ENCODE data around the gene PHKG2. TPM values are rescaled to one million over a fixed set of nuclear protein-coding genes. Genes with fewer than 3 reads are reported as not detected.

The PHKG2 gene
- total RNA-seq, 4 donors from 2014 or later, result 29.9 to 46.2 (median 33.3) TPM

GRCh38 chr16:30743716-30744115, 4.5 kb upstream of the PHKG2 start:
- WGBS, 2 donors, result 83% methylated on average over 10 to 11 of the region's 11 CpGs
- peaks cover 0 to 46% (median 9%) of the 10 kb centered on the region in 4 donors for H3K4me1 ChIP-seq
- peak overlapping the region; percentile 41 to 83 (median 62) for H3K27ac ChIP-seq
- DNase-seq (ENCODE audit: low spot score in 2 of 2), result peak in 1 of 2 donors; percentile 48
- H3K36me3 ChIP-seq, result peaks cover 3 to 60% (median 16%) of the 10 kb centered on the region in 3 donors
- no peaks in the 10 kb centered on the region for H3K9me3 ChIP-seq
- no peak overlapping the region for H3K4me3 ChIP-seq
- no peak for TF ChIP-seq EP300 (IDR thresholded peaks at IDR 0.05)
- TF ChIP-seq CTCF (IDR thresholded peaks at IDR 0.05), result no peak
- no peak for TF ChIP-seq POLR2A (IDR thresholded peaks at IDR 0.05)
- no peaks in the 10 kb centered on the region for H3K27me3 ChIP-seq

- peak in 1 of 2 donors; percentile 75 for DNase-seq (ENCODE audit: low spot score in 2 of 2)
- Histone ChIP-seq H3K27ac (peak overlapping the region in 3 of 4 donors; percentile 55 to 83 (median 68)), H3K36me3 (peaks cover 3 to 56% (median 12%) of the 10 kb centered on the region in 3 donors), H3K4me3 (no peak overlapping the region), H3K4me1 (peaks cover 0 to 48% (median 9%) of the 10 kb centered on the region in 4 donors), H3K27me3 (no peaks in the 10 kb centered on the region), H3K9me3 (no peaks in the 10 kb centered on the region)
- TF ChIP-seq CTCF (IDR thresholded peaks at IDR 0.05), result no peak
- TF ChIP-seq EP300 (IDR thresholded peaks at IDR 0.05), result peak in 1 of 2 donors; percentile 62
- TF ChIP-seq POLR2A (IDR thresholded peaks at IDR 0.05), result no peak
- 58 to 59% methylated on average over 2 of the region's 2 CpGs for WGBS, 2 donors
Measured at GRCh38 chr16:30744183-30744582, 4.0 kb upstream of the PHKG2 start.

- WGBS, 2 donors, result 76 to 82% methylated on average over 2 of the region's 2 CpGs
- Histone ChIP-seq H3K36me3 (peaks cover 0 to 47% (median 8%) of the 10 kb centered on the region in 3 donors), H3K27ac (peak overlapping the region in 1 of 4 donors; percentile 83), H3K4me1 (peaks cover 0 to 51% (median 6%) of the 10 kb centered on the region in 4 donors), H3K9me3 (no peaks in the 10 kb centered on the region), H3K4me3 (no peak overlapping the region), H3K27me3 (no peaks in the 10 kb centered on the region)
- TF ChIP-seq POLR2A (IDR thresholded peaks at IDR 0.05), result no peak
- no peak for TF ChIP-seq EP300 (IDR thresholded peaks at IDR 0.05)
- no peak for TF ChIP-seq CTCF (IDR thresholded peaks at IDR 0.05)
- no peak for DNase-seq (ENCODE audit: low spot score in 2 of 2)
Measured at GRCh38 chr16:30745082-30745481, 3.1 kb upstream of the PHKG2 start.

- H3K9me3 ChIP-seq, result no peaks in the 10 kb centered on the region
- H3K27me3 ChIP-seq, result no peaks in the 10 kb centered on the region
- 87 to 91% methylated on average over 9 of the region's 9 CpGs for WGBS, 2 donors
- H3K36me3 ChIP-seq, result peaks cover 0 to 48% (median 13%) of the 10 kb centered on the region in 3 donors
- no peak overlapping the region for H3K4me3 ChIP-seq
- TF ChIP-seq EP300 (IDR thresholded peaks at IDR 0.05) (no peak), CTCF (IDR thresholded peaks at IDR 0.05) (no peak), POLR2A (IDR thresholded peaks at IDR 0.05) (no peak)
- peak overlapping the region in 2 of 4 donors; percentile 56 to 88 for H3K27ac ChIP-seq
- peaks cover 0 to 35% (median 4%) of the 10 kb centered on the region in 4 donors for H3K4me1 ChIP-seq
- no peak for DNase-seq (ENCODE audit: low spot score in 2 of 2)
Measured at GRCh38 chr16:30746638-30747175, 1.5 kb upstream of the PHKG2 start.

- 47 to 49% methylated on average over 3 of the region's 3 CpGs for WGBS, 2 donors
- peak overlapping the region; percentile 56 to 88 (median 79) for H3K27ac ChIP-seq
Measured at GRCh38 chr16:30747331-30747730, 894 bp upstream of the PHKG2 start.

More at GRCh38 chr16:30747331-30747730, 894 bp upstream of the PHKG2 start:
- no peak for TF ChIP-seq POLR2A (IDR thresholded peaks at IDR 0.05)
- Histone ChIP-seq H3K27me3 (no peaks in the 10 kb centered on the region), H3K4me3 (peak overlapping the region; percentile 27 to 98 (median 76)), H3K4me1 (peaks cover 0 to 30% (median 3%) of the 10 kb centered on the region in 4 donors), H3K36me3 (peaks cover 0 to 48% (median 13%) of the 10 kb centered on the region in 3 donors), H3K9me3 (no peaks in the 10 kb centered on the region)
- DNase-seq (ENCODE audit: low spot score in 2 of 2), result no peak
